ENCODE measurements around the gene POLR3GL. TPM values are rescaled to one million over a fixed set of nuclear protein-coding genes. Genes with fewer than 3 reads are reported as not detected.
A peak's percentile ranks its signal among the peaks of the same experiment; 100 is the strongest.

POLR3GL gene
- 10 to 100 TPM; 15.7 to 26.8 (median 19.5) TPM for total RNA-seq
- long read RNA-seq, donor 1, transcript POLR3GL-202 (8 exons, 1,165 nt): major isoform, 21 of 30 reads
- long read RNA-seq, donor 1, partial matches to known transcripts: 5 of 30 reads
- long read RNA-seq, donor 1, other reads (novel, unspliced or antisense): 2 of 30 reads
- long read RNA-seq, donor 2, partial matches to known transcripts: 8 of 11 reads
- long read RNA-seq, donor 2, other reads (novel, unspliced or antisense): 0 of 11 reads

GRCh38 chr1:145964328-145965118 lies at the start of gene POLR3GL, which contains the start of gene ANKRD34A:
TSS of gene POLR3GL (plus strand) at chr1:145964690. CDS start at chr1:145974866, 10,176 bp downstream.
TSS of gene ANKRD34A (minus strand) at chr1:145964575. CDS start at chr1:145961759, 2,816 bp downstream.
- Histone ChIP-seq H3K36me3 (ENCODE audit: low read depth) (no peaks in the 10 kb centered on the region), H3K4me1 (ENCODE audit: low read depth) (peaks cover 39% of the 10 kb centered on the region), H3K9me3 (peaks cover 4% of the 10 kb centered on the region), H3K4me3 (peak within 1 kb of the TSS; percentile 16)
- intact Hi-C loops (cut with DNase I, micrococcal nuclease): loop anchor here in 1 of 2 donors (10.0 kb wide), 1 partner anchor 50 kb away; the partner anchor contains the start of genes ITGA10 and PEX11B
- TF ChIP-seq CTCF (IDR thresholded peaks at IDR 0.05): no peak
- ATAC-seq: peak; percentile 94
- peak; percentile 96 to 98 (median 98) for DNase-seq

GRCh38 chr1:145916745-145917144 lies 47.7 kb upstream of the POLR3GL start:
- Histone ChIP-seq H3K4me3 (no peak overlapping the region), H3K36me3 (ENCODE audit: low read depth) (no peaks in the 10 kb centered on the region), H3K4me1 (ENCODE audit: low read depth) (peaks cover 22% of the 10 kb centered on the region), H3K9me3 (no peaks in the 10 kb centered on the region)
- ATAC-seq (no peak), DNase-seq (no peak)
- intact Hi-C loops (cut with DNase I, micrococcal nuclease): loop anchor here in 1 of 2 donors (10.0 kb wide), 1 partner anchor 48 kb away; the partner anchor contains the start of genes ANKRD34A and POLR3GL
- TF ChIP-seq CTCF (IDR thresholded peaks at IDR 0.05): no peak

GRCh38 chr1:145917595-145917994 lies 46.9 kb upstream of the POLR3GL start:
- Histone ChIP-seq H3K36me3 (ENCODE audit: low read depth) (no peaks in the 10 kb centered on the region), H3K4me1 (ENCODE audit: low read depth) (peaks cover 22% of the 10 kb centered on the region), H3K9me3 (no peaks in the 10 kb centered on the region), H3K4me3 (no peak overlapping the region)
- no peak for DNase-seq
- intact Hi-C loops (cut with DNase I, micrococcal nuclease): loop anchor here in 1 of 2 donors (10.0 kb wide), 1 partner anchor 47 kb away; the partner anchor contains the start of genes ANKRD34A and POLR3GL
- no peak for ATAC-seq
- TF ChIP-seq CTCF (IDR thresholded peaks at IDR 0.05): no peak

- Histone ChIP-seq H3K36me3 (ENCODE audit: low read depth) (no peaks in the 10 kb centered on the region), H3K4me1 (ENCODE audit: low read depth) (peaks cover 22% of the 10 kb centered on the region)
- intact Hi-C loops (cut with DNase I, micrococcal nuclease): loop anchor here in 1 of 2 donors (10.0 kb wide), 1 partner anchor 46 kb away; the partner anchor contains the start of genes ANKRD34A and POLR3GL
Observed at GRCh38 chr1:145918144-145918991, 46.1 kb upstream of the POLR3GL start, which contains the start of gene PEX11B. TSS of gene PEX11B (minus strand) at chr1:145918717. CDS start at chr1:145918688, 29 bp downstream.

More at GRCh38 chr1:145918144-145918991, 46.1 kb upstream of the POLR3GL start, which contains the start of gene PEX11B:
- peak; percentile 94 to 95 (median 94) for DNase-seq
- peak within 1 kb of the TSS; percentile 70 for H3K4me3 ChIP-seq
- TF ChIP-seq CTCF (IDR thresholded peaks at IDR 0.05): no peak
- H3K9me3 ChIP-seq: no peaks in the 10 kb centered on the region
- ATAC-seq: peak; percentile 96

Measured in mucosa of descending colon (tissue), 3 donors.